Activated B cell treated with CpG ODN at 0.5 μM for 24 hours (primary cell): ENCODE data around the gene NAALADL2. TPM values are rescaled to one million over a fixed set of nuclear protein-coding genes. Genes with fewer than 3 reads are reported as not detected.
"Not testable (repeated sequence)": the region's sequence is repeated elsewhere in the genome, so short reads cannot be mapped to it uniquely, and the experiment has no call there.

Experiments
- ATAC-seq: fragments of 200-7000 bp; cut with Tn5 transposase; one replicate; pipeline ENCODE4 v1.10.0; 2021; ENCODE audit warnings: low read depth, mild to moderate bottlenecking, moderate library complexity
- CTCF ChIA-PET: fragments of 350-600 bp; sonication (Branson Sonifier 250); formaldehyde crosslinking; loops from one replicate; lab custom pipeline; 2021; ENCODE audit warnings: antibody characterized with exemption; lab: Charles Lee
- POLR2A ChIA-PET: fragments of 350-600 bp; sonication (Branson Sonifier 250); formaldehyde crosslinking; loops from one replicate; lab custom pipeline; 2021; ENCODE audit warnings: antibody characterized with exemption; lab: Charles Lee
- DNase-seq: peaks from one replicate; pipeline ENCODE4 v3.0.0; 2022
- H3K27ac Mint-ChIP-seq: one replicate; pipeline ENCODE4 v1.8.0; 2020; ENCODE audit warnings: mixed read lengths
- H3K27me3 Mint-ChIP-seq: one replicate; pipeline ENCODE4 v1.8.0; 2021; ENCODE audit warnings: mixed read lengths
- H3K36me3 Mint-ChIP-seq: one replicate; pipeline ENCODE4 v1.8.0; 2021; ENCODE audit warnings: low read depth, mixed read lengths
- H3K4me1 Mint-ChIP-seq: one replicate; pipeline ENCODE4 v1.8.0; 2021; ENCODE audit warnings: mixed read lengths
- H3K4me3 Mint-ChIP-seq: one replicate; pipeline ENCODE4 v1.8.0; 2020; ENCODE audit warnings: mild to moderate bottlenecking, mixed read lengths
- H3K9me3 Mint-ChIP-seq: one replicate; pipeline ENCODE4 v1.8.0; 2020; ENCODE audit warnings: mixed read lengths
- intact Hi-C: fragments of 100-400 bp; cut with micrococcal nuclease; formaldehyde crosslinking; loops from one replicate; pipeline ENCODE4 v1.15.1; 2024
- total RNA-seq: library from RNA; stranded (reverse); gene quantifications from 2 replicates; pipeline ENCODE4 v1.2.3, GENCODE V29; 2022
- TF ChIP-seq, protein P1 (sequence below): fragments of 200-600 bp; IDR thresholded peaks from one replicate; pipeline ENCODE4 v1.8.0; 2022; ENCODE audit warnings: antibody characterized with exemption, mild to moderate bottlenecking

NAALADL2 gene
- total RNA-seq, 1 donor from 2014 or later, result not detected

GRCh38 chr3:175355801-175356335, 496.7 kb downstream of the NAALADL2 start:
- TF ChIP-seq, protein P1, sequence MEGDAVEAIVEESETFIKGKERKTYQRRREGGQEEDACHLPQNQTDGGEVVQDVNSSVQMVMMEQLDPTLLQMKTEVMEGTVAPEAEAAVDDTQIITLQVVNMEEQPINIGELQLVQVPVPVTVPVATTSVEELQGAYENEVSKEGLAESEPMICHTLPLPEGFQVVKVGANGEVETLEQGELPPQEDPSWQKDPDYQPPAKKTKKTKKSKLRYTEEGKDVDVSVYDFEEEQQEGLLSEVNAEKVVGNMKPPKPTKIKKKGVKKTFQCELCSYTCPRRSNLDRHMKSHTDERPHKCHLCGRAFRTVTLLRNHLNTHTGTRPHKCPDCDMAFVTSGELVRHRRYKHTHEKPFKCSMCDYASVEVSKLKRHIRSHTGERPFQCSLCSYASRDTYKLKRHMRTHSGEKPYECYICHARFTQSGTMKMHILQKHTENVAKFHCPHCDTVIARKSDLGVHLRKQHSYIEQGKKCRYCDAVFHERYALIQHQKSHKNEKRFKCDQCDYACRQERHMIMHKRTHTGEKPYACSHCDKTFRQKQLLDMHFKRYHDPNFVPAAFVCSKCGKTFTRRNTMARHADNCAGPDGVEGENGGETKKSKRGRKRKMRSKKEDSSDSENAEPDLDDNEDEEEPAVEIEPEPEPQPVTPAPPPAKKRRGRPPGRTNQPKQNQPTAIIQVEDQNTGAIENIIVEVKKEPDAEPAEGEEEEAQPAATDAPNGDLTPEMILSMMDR, result no peak
- no peak overlapping the region for H3K4me3 Mint-ChIP-seq
- CTCF ChIA-PET, result no interaction called here
- H3K4me1 Mint-ChIP-seq, result no peaks in the 10 kb centered on the region
- H3K27ac Mint-ChIP-seq, result no peak overlapping the region
- no peaks in the 10 kb centered on the region for H3K36me3 Mint-ChIP-seq
- DNase-seq (no peak), ATAC-seq (no peak)
- intact Hi-C loops, result no loop called here
- H3K27me3 Mint-ChIP-seq, result no peaks in the 10 kb centered on the region
- POLR2A ChIA-PET, result no interaction called here
- no peaks in the 10 kb centered on the region for H3K9me3 Mint-ChIP-seq

GRCh38 chr3:175356899-175357324, 497.8 kb downstream of the NAALADL2 start:
- intact Hi-C loops, result no loop called here
- ATAC-seq (no peak), DNase-seq (no peak)
- Mint-ChIP-seq H3K27ac (no peak overlapping the region), H3K4me1 (no peaks in the 10 kb centered on the region), H3K4me3 (no peak overlapping the region), H3K27me3 (no peaks in the 10 kb centered on the region), H3K36me3 (no peaks in the 10 kb centered on the region), H3K9me3 (no peaks in the 10 kb centered on the region)
- POLR2A ChIA-PET, result no interaction called here
- TF ChIP-seq, protein P1, result no peak
- CTCF ChIA-PET, result no interaction called here

DNA sequence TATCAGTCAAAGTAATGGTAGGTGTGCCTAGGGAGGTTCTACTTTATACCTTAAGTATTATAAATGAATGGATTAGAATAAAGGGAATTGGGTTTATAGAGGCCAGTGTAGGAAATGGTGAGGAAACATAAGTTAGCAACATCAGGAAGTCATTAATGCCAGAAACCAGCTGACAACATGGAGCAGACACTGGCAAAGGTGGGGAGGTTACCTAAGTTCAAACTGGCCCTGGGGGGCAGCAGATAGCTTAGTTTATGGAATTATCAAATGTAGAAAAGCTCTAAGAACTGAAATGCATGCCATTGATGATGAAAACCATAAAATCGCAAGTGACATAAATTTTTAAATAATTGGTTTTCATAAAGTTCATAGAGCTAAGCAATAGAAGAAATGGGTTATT, 498.6 kb downstream of the NAALADL2 start:
- DNase-seq (no peak), ATAC-seq (no peak)
- Mint-ChIP-seq H3K27ac (no peak overlapping the region), H3K4me3 (no peak overlapping the region), H3K9me3 (peaks cover 6% of the 10 kb centered on the region), H3K4me1 (no peaks in the 10 kb centered on the region), H3K36me3 (no peaks in the 10 kb centered on the region), H3K27me3 (no peaks in the 10 kb centered on the region)
- TF ChIP-seq, protein P1, result no peak
- POLR2A ChIA-PET, result interaction anchor here (0.6 kb wide), 1 partner anchor 89 kb away, joined by 7 read pairs; no protein-coding TSS in a partner anchor
- intact Hi-C loops, result no loop called here
- CTCF ChIA-PET, result no interaction called here

- Mint-ChIP-seq H3K9me3 (peaks cover 8% of the 10 kb centered on the region), H3K4me3 (no peak overlapping the region), H3K4me1 (no peaks in the 10 kb centered on the region), H3K27ac (no peak overlapping the region), H3K27me3 (no peaks in the 10 kb centered on the region), H3K36me3 (no peaks in the 10 kb centered on the region)
- TF ChIP-seq, protein P1, result no peak
- intact Hi-C loops, result no loop called here
- ATAC-seq (no peak), DNase-seq (no peak)
- POLR2A ChIA-PET, result no interaction called here
- CTCF ChIA-PET, result no interaction called here
These were observed 499.8 kb downstream of the NAALADL2 start for GRCh38 chr3:175358935-175359334.

DNA sequence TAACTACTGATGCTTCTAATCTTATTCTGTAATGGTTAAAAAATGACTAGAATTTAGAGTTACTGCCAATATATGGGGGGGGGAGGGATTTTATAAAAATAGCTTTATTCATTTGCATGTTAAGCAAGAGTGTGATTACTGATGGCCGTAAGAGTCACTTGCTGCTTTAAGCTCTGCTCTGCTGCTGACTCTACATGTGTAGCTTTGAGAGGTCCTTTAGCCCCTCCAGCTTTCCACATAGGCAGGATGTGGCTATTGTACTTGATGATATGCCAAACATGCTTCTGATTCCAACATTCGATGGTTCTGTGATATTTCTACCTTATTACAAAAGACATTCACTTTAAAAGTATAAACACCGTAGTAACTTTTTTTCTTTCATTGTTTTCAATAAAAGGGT, 511.3 kb downstream of the NAALADL2 start:
- intact Hi-C loops, POLR2A ChIA-PET, H3K27me3 Mint-ChIP-seq, DNase-seq, H3K4me1 Mint-ChIP-seq, H3K9me3 Mint-ChIP-seq, H3K27ac Mint-ChIP-seq, CTCF ChIA-PET, H3K4me3 Mint-ChIP-seq, ATAC-seq, H3K36me3 Mint-ChIP-seq: not testable (repeated sequence)

DNA sequence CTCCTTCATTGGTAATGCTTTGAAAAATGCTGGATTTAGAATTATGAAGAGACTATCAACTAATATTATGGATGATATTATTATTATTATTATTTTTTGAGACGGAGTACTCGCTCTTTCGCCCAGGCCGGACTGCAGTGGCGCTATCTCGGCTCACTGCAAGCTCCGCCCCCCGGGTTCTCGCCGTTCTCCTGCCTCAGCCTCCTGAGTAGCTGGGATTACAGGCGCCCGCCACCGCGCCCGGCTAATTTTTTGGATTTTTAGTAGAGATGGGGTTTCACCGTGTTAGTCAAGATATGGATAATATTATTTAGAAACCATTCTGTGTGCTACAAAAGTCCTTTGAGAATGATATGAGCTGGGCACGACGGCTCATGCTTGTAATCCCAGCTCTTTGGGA, 512.1 kb downstream of the NAALADL2 start:
- CTCF ChIA-PET, DNase-seq, H3K27me3 Mint-ChIP-seq, H3K27ac Mint-ChIP-seq, ATAC-seq, intact Hi-C loops, H3K4me3 Mint-ChIP-seq, H3K4me1 Mint-ChIP-seq, H3K36me3 Mint-ChIP-seq, POLR2A ChIA-PET, H3K9me3 Mint-ChIP-seq: not testable (repeated sequence)
